GM12874 (cell line): ENCODE measurements around the gene KPTN.

ENCODE experiments used
- TF ChIP-seq, protein P1 (sequence below): IDR thresholded peaks from 2 replicates; pipeline ENCODE4 v1.5.1; 2011; ENCODE audit warnings: low read depth, mild to moderate bottlenecking, control low read depth, low read length, moderate library complexity; ENCODE audit not compliant: insufficient read depth

The KPTN gene

GRCh38 chr19:47507012-47507411 lies 23.0 kb upstream of the KPTN start:
- TF ChIP-seq, protein P1, sequence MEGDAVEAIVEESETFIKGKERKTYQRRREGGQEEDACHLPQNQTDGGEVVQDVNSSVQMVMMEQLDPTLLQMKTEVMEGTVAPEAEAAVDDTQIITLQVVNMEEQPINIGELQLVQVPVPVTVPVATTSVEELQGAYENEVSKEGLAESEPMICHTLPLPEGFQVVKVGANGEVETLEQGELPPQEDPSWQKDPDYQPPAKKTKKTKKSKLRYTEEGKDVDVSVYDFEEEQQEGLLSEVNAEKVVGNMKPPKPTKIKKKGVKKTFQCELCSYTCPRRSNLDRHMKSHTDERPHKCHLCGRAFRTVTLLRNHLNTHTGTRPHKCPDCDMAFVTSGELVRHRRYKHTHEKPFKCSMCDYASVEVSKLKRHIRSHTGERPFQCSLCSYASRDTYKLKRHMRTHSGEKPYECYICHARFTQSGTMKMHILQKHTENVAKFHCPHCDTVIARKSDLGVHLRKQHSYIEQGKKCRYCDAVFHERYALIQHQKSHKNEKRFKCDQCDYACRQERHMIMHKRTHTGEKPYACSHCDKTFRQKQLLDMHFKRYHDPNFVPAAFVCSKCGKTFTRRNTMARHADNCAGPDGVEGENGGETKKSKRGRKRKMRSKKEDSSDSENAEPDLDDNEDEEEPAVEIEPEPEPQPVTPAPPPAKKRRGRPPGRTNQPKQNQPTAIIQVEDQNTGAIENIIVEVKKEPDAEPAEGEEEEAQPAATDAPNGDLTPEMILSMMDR: no peak

DNA sequence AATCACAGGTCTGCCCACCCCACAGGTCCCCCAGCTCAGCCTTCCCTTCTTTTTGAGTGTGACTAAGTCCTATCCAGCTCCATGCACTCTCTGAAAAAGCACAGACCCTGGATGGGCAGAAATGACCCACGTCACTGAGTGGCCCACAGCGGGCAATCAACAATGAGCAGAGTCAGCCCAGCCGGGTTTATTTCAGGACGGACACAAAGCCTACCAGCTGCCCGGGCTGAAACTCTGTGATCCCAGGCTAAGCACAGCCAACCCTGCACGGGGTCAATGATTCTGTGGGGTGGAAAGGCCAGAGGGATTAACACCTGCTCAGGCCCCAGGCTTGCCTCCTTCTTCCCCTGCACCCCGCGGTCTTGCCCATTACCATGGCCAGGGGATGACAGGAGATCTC lies 22.4 kb upstream of the KPTN start:
- TF ChIP-seq, protein P1: no peak

DNA sequence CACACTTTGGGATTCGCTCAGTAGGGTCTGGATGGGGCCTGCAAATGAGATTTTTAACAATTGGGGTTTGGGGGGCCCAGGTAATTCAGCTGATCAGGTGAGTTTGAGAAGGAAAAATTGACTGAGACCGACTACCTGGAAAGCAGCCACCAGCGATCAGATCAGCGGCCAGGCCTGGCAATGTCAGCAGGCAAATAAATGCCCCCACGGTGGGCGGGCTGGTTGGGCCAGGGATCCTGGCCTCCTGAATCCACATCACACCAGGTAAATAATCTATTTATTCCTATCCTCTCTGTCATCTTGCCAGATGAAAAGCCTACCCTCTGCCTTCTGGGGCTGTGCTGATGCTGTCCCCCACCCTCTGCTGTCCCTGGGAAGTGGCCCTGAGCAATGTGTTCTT lies 21.5 kb upstream of the KPTN start:
- TF ChIP-seq, protein P1: no peak

DNA sequence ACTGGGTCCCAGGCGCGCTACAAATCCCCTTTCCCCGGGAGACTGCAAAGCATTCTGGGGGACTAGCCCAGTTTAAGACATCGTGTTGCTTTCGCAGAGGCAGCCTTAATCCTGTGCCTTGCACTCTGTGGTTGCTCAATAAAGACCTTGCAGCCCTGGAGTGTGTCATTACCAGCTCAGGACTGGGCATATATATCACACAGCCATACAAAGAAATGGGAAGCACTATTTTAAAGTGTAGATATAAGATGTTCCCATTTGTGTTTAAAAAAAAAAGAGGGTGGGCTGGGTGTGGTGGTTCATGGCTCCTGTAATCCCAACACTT lies 19.8 kb upstream of the KPTN start:
- TF ChIP-seq, protein P1: no peak

GRCh38 chr19:47503130-47503825 lies 19.3 kb upstream of the KPTN start:
- TF ChIP-seq, protein P1: no peak

GRCh38 chr19:47499863-47500830 lies 16.1 kb upstream of the KPTN start:
- TF ChIP-seq, protein P1: no peak

DNA sequence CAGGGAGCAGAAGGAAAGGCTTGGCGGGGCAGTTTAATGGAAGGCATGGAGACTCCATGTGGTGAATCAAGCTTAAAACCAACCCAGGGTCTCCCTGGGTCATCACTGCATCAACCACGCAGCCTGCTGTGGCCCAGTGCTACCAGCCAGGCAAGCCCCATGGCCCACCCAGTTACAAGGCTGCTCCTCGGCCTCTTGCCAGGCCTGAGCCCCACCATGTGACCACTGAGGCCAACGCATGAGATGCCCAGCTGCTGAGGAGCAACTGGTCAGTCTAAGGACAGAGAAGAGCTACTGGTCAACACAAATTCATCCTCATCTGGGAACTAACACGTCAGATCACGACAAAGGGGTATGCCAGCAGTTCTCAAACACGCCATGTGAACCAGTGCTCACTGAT lies 15.4 kb upstream of the KPTN start:
- TF ChIP-seq, protein P1: no peak
